Endometrial microvascular endothelial cells (primary cell): ENCODE data around the gene APOL6. TPM values are rescaled to one million over a fixed set of nuclear protein-coding genes. Genes with fewer than 3 reads are reported as not detected.

Experiments used
- in situ Hi-C: cut with HindIII; loops from 2 replicates; pipeline ENCODE4 v1.10.0; 2017; ENCODE audit warnings: low sequenced_read_pairs, low pct_unique_long_range_greater_than_20kb; ENCODE audit errors: inconsistent ontology term
- total RNA-seq: library from RNA; depleted of rRNA; stranded (reverse); fragments of >200 nt; gene quantifications from one replicate; pipeline ENCODE4 v1.2.3, GENCODE V29; 2015; ENCODE audit errors: inconsistent ontology term

APOL6 gene
- total RNA-seq = 8.8 TPM

DNA sequence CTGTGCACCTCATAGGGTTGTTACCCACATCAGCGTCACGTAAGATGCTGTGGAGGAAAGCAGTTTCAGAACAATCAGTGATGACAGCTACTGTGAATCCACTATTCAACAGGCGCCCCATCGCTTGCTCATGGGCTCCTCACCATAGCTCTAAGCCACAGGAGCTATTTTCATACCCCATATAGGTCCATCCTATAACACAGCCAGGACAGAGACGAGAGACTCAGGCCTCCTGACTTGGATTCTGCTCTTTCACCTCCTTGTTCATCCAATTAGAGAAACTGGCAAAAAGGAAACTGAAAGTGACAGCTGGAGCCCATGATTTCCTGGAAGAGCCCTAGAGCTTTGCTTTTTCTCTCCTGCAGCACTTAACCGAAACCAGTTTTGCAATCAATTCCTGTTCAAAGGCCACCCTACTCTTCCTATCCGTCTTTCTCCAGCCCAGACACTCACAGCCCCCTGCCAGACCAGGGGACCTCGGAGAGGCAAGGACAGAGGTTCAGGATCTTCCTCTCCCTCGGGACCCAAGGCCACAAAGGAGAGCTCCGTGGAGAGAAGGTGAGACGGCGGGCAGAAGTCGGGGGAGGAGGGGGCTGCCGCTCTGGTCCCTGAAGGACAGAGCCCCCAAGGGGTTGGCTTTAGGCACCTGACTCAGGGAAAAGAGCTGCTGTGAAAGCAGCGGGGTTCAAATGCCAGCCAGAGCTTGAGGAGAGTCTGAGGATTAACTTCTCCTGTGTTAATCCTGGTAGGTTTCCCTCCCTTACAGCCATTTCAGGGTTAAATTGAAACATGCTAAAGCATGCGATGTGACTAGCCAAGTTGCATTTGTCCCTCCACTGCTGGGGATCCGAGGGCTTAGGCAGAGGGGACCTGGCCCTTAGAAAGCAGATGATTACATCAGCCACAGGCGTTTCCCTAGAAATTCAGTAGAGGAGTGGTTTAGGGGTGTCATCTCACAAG is at the start of gene APOL6:
Gene APOL6 (plus strand): TSS at position 381 of the 960 bp plus-strand sequence. CDS start 7,980 bp downstream, outside the sequence.
- in situ Hi-C loops = loop anchor here (25.0 kb wide), 1 partner anchor 89 kb away; no protein-coding TSS in a partner anchor

GRCh38 chr22:35599364-35599763 is 48.9 kb upstream of the APOL6 start:
- in situ Hi-C loops = no loop called here

GRCh38 chr22:35600476-35600875 is 47.8 kb upstream of the APOL6 start:
- in situ Hi-C loops = no loop called here

GRCh38 chr22:35601013-35601580 is 47.1 kb upstream of the APOL6 start:
- in situ Hi-C loops = no loop called here

DNA sequence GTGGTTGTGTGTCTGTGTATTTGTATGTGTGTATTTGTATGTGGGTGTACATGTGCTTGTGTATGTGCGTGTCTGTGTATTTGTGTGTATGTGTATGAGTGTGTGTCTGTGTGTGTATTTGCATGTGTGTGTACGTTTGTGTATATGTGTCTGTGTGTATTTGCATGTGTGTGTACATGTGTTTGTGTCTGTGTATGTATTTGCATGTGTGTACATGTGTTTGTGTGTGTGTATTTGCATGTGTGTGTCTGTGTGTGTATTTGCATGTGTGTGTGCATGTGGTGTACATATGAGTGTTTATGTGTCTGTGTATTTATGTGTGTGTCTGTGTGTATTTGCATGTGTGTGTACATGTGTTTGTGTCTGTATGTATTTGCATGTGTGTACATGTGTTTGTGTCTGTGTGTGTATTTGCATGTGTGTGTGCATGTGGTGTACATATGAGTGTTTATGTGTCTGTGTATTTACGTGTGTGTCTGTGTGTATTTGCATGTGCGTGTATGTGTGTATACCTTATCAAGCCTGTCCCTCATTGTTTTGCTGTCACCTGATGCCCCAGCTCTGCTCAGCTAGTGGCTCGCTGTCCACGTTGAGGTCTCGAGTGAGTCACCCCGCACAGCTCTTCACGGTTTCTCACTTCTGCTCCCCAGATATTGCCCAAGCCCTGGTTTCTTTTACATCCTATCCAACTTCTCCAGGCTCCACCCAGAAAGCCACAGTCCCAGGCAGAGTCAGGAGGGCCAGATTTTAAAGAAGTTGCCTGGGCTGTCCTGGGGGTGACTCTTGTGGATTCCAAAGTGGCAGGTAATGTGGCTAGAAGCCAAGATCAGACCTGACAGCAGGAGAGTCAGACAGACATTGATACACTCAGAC is 46.3 kb upstream of the APOL6 start:
- in situ Hi-C loops = no loop called here

DNA sequence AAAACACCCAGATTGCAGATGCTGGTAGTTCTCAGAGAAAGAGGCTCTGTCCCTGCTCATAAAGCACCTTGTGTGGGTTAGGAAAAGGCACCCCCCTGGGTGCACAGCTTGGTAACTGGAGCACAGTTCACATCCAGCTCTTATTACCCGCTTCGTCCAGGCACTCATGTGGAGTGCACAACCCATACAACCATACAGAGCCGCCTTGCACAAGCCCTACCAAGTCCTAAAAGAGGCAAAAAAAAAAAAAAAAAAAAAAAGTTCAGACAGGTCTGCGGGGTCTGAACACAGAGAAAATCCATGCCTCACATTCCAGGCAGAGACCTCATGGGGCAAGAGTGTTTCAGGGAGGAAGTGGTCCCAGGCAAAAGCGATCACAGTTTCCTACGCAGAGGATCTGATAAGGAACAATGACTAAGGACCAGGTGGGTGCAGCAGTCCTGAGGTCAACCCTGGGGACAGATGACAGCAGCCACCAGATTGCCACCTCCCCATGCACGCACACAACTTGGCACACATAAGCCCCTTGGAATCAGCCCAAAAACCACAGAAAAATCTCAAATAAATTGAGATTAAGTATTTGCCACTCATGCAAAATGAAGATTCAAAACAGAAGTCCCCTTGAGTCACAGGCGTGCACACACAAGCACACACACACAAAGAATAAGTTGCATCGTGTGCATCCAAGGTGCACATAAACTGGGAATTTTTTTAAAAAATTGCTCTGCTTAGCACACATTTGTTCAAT is 43.5 kb upstream of the APOL6 start:
- in situ Hi-C loops = no loop called here

DNA sequence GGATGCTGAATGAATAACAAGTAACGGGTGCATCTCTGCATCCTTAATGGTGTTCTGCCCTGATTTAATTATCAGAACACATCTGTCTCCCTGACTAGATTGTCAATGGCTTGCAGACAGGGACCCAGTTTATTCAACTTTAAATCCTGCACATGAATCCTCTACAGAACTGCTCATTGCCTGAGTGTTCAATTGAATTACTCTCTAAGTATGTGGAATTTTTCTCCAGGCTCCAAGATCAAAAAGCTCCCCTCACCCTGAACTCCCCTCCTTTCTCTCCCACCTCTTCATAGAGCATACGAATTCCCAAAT is 42.9 kb upstream of the APOL6 start:
- in situ Hi-C loops = no loop called here

- in situ Hi-C loops = no loop called here
These were observed 42.3 kb upstream of the APOL6 start for GRCh38 chr22:35605851-35606481.

- in situ Hi-C loops = no loop called here
These were observed 41.3 kb upstream of the APOL6 start for GRCh38 chr22:35606916-35607315.

GRCh38 chr22:35608088-35608487 is 40.2 kb upstream of the APOL6 start:
- in situ Hi-C loops = no loop called here

DNA sequence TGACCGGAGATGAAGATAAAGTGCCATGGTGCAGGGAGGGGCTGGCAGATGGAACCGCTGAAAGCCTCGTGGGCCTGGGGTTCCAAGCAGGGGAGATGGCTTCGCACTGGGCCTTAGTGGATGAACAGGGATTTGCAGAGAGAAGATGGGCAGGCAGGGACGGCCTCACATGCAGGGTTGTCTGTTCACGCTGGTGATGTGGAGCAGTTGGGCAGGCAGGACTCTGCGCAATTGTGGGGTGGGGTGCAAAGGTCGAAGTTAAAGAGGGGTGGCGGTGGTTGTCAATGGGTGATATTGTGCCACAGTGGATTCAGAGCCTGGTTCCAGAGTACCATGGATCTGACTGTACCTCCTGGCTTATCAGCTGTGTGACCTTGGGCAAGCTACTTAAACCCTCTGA is 39.0 kb upstream of the APOL6 start:
- in situ Hi-C loops = no loop called here

DNA sequence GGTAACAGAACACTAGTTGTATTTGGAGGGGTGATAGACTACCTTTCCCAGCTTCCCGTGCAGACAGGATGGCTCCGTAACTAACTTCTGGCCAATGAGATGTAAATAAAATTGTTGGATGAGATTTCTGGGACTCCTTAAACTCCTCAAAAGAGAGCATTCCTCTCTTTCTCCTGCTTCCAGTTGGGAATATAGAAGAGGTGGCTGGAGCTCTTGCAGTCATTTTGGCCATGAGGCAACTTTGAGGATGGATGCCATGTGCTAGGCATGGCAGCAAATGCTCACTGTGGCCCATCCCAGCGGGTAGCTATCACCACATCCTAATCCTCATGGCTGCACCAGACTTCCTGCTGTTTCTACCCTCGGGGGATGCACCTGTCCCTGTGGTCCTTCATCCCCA is 38.5 kb upstream of the APOL6 start:
- in situ Hi-C loops = no loop called here

GRCh38 chr22:35610741-35611140 is 37.5 kb upstream of the APOL6 start:
- in situ Hi-C loops = no loop called here

GRCh38 chr22:35611200-35611890 is 36.9 kb upstream of the APOL6 start:
- in situ Hi-C loops = no loop called here

DNA sequence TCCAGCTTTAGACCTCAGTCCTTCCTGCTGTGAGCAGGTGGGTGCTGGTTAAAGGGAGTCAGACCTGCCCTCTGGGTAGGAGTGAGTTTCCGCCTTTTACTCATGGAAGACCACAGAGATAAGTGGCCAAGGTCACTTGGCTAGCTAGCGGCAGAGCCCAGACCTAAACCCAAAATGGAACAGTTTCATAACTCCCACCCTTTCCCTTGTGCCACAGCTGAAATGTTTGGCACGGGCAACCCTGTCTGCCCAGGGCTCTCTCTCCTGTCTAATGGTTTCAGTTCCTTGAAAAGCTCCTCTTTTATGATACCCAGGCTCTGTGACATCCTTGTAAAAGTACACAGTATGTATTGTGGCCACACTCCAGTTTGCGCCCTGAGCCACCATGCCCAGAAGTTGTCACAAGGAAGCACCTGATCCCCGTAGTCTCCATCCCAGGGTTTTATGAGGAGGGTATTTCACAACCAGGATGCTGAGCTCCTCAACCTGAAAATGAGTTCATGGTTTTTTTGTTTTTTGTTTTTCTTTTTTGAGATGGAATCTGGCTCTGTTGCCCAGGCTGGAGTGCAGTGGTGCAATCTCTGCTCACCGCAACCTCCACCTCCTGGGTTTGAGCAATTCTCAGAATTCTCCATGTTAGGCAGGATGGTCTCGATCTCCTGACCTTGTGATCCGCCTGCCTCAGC is 36.2 kb upstream of the APOL6 start:
- in situ Hi-C loops = no loop called here

- in situ Hi-C loops = no loop called here
These were observed 35.3 kb upstream of the APOL6 start for GRCh38 chr22:35612903-35613302.

GRCh38 chr22:35614404-35614803 is 33.8 kb upstream of the APOL6 start:
- in situ Hi-C loops = no loop called here
